Fibroblast of lung (primary cell): Measurements from ENCODE around the gene MYLK.

Experiments
- EZH2 ChIP-seq: IDR thresholded peaks from 2 replicates; pipeline ENCODE4 v1.5.1; 2012; ENCODE audit warnings: low read length, control low read depth, mild to moderate bottlenecking; ENCODE audit errors: missing control alignments
- TF ChIP-seq, protein P1 (sequence below), 2 donors: IDR thresholded peaks in 1 of 2; conservative IDR thresholded peaks in 1 of 2; 1 replicate in 1 of 2; 2 replicates in 1 of 2; pipeline ENCODE4 v1.5.1; 2011 to 2012; ENCODE audit warnings: low read length in 2 of 2, control low read depth in 1 of 2, inconsistent platforms in 1 of 2, low read depth in 1 of 2, mild to moderate bottlenecking in 1 of 2

DNA sequence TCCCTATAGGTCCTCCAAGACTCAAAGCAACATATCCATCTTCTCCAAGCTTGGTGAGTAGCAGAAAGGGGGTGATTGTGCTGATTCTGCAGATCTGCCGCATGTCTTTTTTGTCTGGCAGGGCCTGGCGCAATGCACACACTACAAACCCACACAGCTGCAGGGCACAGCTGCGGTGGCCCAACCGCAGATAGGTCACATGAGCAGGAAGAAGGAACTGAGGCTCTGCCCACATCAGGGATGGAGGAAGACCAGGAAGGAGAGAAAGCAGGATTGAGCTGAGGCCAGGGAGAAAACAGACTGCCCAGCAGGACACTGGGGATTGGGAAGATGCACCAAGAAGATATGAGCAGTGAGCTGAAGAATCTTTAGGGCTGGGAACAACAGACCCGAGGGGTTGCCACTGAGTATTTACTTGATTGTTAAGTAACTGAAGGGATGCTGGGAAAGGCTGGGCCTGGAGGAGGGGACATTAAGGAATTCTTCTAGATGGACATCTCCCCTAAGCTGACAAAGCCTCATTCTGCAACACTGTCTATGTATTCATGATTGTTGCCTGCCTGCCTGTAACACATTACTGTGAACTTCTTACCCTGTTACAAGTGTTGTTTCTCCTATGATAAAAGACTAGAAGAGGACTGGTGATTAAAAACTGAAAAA lies 126.7 kb downstream of the MYLK start:
- TF ChIP-seq EZH2: no peak
- TF ChIP-seq, protein P1, sequence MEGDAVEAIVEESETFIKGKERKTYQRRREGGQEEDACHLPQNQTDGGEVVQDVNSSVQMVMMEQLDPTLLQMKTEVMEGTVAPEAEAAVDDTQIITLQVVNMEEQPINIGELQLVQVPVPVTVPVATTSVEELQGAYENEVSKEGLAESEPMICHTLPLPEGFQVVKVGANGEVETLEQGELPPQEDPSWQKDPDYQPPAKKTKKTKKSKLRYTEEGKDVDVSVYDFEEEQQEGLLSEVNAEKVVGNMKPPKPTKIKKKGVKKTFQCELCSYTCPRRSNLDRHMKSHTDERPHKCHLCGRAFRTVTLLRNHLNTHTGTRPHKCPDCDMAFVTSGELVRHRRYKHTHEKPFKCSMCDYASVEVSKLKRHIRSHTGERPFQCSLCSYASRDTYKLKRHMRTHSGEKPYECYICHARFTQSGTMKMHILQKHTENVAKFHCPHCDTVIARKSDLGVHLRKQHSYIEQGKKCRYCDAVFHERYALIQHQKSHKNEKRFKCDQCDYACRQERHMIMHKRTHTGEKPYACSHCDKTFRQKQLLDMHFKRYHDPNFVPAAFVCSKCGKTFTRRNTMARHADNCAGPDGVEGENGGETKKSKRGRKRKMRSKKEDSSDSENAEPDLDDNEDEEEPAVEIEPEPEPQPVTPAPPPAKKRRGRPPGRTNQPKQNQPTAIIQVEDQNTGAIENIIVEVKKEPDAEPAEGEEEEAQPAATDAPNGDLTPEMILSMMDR (conservative IDR thresholded peaks at IDR 0.05 in 1 of 2, IDR thresholded peaks at IDR 0.05 in 1 of 2; ENCODE audit: low read depth in 1 of 2, low read length in 2 of 2): no peak
